Esophagus mucosa (tissue), 1 donor: ENCODE data around the gene PKD1L1. TPM values are rescaled to one million over a fixed set of nuclear protein-coding genes. Genes with fewer than 3 reads are reported as not detected.
A peak's percentile ranks its signal among the peaks of the same experiment; 100 is the strongest.
"Not testable (repeated sequence)": the region's sequence is repeated elsewhere in the genome, so short reads cannot be mapped to it uniquely, and the experiment has no call there.

Source experiments
- ATAC-seq: fragments of 200-7000 bp; cut with Tn5 transposase; one replicate; pipeline ENCODE4 v1.9.1; 2020
- total RNA-seq: library from RNA; stranded (reverse); gene quantifications from one replicate; pipeline ENCODE4 v1.2.4, GENCODE V29; 2023
- donor health status: DM: yes; HTN: yes; CAD: no.

The PKD1L1 gene
- total RNA-seq, 1 donor from 2014 or later = 0.36 TPM

DNA sequence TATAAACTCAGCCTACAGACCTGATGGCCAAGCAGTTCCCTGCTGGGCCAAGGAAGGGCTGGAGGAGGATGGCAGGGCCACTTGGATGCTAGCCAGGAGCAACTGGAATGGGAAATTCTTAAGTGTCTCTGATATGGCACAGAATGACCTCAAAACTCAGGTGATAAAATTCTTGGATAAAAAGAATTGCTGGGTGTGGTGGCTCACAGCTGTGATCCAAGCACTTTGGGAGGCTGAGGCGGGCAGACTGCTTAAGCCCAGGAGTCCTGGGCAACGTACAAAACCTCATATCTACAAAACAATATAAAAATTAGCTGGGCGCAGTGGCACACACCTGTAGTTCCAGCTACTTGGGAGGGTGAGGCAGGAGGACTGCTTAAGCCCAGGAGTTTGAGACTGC is 14.0 kb upstream of the PKD1L1 start:
- no peak for ATAC-seq

DNA sequence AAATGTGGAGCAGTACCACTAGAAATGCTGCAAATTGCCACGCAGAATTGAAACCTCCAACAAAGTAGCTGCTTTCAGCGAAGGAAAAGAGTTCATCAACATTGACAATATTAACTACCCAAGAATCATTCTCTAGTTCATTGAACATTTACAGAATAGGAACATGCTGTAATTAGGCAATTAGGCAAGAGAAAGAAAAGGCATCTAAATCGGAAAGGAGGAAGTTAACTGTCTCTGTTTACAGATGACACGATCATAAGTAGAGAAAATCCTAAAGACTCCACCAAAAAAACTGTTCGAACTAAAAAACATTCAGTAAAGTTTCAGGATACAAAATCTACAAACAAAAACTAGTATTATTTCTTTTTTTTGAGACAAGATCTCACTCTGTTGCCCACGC is 8.9 kb upstream of the PKD1L1 start:
- ATAC-seq = no peak

DNA sequence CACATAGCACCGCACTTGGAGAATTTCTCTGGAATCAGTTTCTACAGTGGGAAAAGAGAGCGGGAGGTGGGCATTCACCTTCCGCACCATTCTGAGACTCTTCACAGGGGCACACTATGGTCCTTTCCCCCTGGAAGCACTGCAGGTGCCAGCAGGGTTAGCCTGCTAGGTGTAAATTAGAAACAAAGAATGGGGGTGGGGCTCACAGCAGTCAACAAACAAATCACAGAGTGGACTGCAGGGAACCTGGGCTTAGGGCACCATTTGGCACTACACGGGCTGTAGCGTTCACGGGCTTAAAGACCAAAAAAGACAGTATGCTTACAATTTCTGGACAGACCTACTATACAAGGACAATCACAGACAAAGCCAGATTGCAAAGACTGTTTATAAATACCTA is 8.0 kb upstream of the PKD1L1 start:
- ATAC-seq = no peak

DNA sequence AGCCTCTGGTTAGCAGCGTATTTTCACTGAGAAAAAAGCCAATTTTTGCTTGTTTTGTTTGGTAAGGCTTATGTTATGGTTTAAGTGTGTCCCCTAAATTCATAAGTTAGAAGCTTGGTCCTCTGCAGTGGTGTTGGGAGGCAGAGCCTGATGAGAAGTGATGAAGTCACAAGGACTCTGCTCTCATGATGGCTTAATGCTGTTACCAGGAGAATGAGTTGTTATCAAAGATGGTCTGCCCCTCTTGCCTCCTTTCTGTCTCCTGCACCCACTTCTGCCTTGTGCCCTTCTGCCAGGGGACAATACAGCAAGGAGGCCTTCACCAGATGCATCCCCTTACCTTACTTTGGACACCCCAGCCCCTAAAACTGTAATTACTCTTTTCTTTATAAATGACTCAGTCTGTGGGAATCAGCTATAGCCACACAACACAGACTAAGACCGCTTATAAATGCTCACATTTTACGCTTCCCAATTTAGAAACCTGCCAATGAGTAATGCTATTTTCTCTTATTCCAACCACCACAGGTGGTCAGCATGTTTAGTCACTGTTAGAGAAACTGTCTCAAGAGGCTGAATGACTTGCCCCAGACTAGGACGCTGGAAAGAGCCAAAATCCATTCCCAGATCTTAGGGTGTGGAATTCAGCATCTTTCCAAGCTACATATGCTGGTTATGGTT is 6.1 kb upstream of the PKD1L1 start:
- ATAC-seq = no peak

DNA sequence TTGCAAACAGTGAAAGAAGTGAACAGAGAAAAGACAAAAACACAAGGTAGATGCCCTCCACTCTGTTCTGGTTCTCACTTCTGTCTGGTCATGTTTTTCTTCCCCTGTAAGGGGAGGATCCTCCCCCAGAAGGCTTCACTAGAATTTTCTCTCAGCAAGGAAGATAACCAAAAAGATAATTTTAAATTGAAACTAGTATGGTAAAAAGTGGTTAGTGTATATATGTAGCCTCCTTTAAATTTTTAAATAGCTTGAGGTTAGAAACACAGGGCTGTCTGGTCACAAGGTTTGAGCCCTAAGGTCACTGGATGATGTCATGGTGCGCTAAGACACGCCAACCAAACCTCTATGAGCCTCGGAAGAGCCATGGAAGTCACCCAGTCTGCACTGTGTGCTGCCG is 5.6 kb upstream of the PKD1L1 start:
- no peak for ATAC-seq

DNA sequence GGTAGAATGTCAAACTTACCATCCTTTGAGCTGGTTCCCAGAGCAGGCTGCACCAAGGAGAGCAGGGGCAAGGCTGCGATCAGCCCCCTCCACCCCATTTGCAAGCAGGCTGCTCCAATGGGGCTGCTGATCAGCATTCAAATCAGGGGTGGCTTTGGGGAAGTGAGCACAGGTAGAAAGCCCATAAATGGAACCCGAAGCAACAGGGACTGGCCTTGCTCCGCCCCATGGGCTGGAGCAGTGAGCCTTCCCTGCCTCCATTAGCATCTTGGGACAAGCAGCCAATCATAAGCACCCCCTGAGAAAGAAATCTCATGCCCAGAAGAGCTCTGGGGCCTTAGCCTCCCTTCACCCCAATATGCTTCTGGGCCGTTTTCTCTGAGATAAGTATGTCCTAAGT is 4.0 kb upstream of the PKD1L1 start:
- no peak for ATAC-seq

DNA sequence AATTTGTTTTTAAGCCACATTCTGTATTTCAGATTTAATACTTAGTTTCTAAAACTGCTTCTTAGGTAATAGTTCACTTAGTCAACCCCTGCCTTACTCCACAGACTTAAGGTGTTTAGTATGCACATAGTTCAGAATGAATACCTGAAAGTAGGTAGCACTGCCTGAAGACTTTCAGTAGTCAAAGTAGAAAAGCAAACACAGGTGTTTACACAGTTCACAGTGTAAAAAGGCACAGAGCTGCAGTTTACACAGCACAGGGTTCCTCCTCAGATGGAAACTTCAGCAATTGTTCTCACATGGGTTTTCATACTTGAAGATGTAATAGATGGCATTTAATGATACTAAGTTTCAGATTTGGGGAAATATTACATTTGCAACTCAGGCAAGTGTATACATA is 3.1 kb upstream of the PKD1L1 start:
- ATAC-seq = peak; percentile 17

DNA sequence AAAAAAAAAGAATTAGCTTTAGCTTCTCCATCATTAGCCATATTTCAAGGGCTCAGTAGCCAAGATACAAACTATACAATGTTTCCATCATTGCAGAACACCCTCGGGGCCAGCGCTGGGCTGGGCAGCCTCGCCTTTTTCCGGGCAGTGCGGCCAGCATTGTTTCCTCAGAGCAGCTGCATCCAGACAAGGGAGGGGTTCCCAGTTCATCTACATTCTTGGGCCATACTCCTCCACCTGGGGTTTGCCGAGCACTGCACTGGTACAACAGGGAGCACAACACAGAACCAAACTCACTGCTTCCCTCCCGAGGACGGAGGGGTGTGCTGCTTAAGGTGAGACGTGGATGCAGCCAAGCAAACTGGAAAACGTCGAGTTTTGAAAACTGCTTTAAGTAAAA is 2.4 kb upstream of the PKD1L1 start:
- peak; percentile 96 for ATAC-seq

DNA sequence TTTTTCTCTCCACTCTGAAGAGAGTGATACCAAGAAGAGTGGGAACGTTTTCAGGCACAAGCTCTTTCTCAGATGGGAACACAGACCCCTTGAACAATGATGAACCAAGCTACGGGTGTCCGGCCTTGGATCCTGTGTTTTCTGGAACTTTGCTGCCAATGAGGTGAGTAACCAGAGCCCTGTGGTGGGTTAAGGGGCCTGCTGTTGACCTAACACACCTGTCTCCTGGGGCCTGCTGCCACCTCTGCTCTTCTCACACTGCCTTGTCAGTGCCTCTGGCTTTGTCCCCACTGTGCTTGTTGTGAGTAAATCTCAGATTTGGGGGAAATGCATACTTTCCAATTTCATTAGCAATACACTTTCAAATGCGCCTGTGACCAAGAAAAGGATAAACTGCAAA is 1.4 kb upstream of the PKD1L1 start:
- ATAC-seq = no peak

DNA sequence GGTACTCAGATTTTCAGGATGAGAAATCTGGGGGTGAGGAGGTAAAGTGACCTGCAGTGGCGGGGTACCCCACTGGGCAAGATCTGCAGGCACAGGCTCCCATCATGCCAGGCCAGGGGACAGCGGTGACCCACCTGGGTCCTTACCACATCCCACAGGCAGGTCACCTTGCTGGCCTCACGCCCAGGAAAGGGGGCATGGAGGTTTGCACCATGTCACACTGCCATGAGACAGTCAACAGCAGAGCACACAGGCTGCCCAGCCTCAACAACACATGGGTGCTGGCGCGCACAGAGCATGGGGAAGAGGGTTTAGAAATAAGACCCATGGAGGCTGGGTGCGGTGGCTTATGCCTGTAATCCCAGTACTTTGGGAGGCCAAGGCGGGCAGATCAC is 914 bp downstream of the PKD1L1 start:
- ATAC-seq = no peak

DNA sequence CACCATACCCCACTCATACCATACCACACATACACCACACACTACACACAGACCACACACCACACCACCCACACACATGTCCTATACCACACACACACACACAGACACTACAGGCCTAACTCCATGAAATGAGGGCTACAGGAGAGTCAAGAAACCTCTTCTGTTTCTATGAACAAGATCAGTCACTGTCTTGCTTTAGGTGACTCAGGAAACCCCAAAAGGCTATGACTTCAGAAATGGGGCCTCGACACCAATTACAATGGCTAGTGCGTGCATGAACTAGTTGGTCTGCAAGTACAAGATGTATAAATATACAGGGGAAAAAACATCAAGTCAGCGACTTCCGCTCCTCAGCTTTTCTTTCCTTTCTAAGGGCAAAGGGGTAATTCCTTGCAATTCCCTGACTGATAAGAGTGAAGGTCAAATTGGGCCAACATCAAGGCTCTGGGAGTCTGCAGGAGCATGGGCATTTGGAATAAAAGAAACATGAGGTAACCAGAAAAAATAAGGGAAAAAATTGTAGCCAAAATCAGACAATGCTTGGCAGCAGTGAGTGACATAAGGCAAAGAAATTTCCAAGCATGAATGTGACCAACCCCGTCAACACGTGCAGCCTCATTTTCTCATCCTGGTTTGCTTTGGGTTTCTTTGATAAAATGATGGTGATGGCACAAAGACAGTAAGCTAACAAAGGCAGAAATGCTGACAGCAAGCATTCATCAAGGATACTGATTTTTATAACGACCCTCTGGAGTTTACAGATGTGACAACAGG is 1.5 kb downstream of the PKD1L1 start:
- ATAC-seq = peak; percentile 20

DNA sequence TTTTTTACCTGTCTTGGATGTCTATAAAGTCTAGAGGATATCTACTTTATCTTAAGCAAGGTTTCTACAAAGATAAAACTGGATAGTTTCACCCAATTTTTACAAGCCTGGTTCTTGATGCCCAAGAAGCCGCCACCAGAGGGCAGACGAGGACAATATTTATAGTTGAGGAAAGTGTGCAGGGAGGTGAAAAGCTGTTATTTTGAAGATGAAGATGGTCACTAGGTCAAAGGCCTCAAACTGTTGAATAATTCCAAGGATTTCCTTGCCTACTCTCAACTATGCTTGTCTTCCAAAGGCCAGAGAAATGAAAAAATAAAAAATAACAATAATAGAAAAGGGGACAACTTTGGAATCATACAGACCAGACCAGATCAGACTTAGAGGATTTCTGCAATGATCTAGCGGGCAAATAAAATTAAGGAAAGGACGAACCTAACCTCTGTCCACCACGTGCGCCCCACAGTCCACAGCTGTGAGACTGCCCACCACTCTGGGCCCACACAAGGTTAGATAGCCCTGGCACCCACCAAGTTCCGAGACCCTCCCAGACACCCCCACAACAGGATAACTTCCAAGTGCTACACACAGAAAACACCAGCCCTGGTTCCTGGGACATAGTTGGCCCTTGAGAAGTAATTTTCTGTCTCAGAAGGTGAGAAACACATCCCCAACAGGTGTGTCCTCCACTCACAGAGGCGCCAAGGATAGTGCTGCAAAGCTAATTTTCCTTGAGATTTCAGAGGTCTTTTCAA is 2.8 kb downstream of the PKD1L1 start:
- ATAC-seq = no peak

DNA sequence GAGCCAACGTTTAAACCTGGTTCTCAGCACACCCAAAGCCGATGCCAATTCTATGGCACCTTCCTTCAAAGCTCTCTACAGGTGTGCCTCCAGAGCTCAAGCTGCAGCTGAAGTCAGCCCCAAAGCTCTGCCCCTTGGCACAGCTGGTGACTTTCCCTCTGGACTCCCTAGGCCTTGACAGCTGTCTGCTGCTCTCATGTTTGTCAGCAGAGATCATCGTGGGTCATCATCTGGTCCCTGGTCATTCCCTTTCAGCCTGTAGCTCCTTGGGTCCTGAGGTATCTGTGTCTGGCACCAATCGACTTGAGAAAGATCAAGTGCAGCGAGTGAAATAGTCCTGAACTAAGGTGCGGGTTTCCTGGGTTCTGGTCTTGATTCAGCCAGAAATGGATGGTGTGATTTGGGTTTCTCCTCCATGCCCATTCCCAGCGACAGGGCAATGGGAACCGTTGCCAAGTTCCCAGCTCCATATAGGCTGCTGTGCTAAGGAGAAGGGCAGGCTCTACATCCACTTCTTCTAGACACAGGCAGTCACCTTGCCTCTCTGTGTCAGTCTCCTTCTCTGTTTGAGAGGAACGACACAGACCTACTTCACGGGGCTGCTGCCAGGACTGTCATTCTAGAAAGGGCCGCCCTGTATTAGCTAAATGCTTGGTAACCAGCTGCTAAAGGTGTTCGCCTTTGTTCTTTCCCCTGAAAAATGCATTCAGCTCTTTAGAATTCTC is 3.6 kb downstream of the PKD1L1 start:
- ATAC-seq = no peak

DNA sequence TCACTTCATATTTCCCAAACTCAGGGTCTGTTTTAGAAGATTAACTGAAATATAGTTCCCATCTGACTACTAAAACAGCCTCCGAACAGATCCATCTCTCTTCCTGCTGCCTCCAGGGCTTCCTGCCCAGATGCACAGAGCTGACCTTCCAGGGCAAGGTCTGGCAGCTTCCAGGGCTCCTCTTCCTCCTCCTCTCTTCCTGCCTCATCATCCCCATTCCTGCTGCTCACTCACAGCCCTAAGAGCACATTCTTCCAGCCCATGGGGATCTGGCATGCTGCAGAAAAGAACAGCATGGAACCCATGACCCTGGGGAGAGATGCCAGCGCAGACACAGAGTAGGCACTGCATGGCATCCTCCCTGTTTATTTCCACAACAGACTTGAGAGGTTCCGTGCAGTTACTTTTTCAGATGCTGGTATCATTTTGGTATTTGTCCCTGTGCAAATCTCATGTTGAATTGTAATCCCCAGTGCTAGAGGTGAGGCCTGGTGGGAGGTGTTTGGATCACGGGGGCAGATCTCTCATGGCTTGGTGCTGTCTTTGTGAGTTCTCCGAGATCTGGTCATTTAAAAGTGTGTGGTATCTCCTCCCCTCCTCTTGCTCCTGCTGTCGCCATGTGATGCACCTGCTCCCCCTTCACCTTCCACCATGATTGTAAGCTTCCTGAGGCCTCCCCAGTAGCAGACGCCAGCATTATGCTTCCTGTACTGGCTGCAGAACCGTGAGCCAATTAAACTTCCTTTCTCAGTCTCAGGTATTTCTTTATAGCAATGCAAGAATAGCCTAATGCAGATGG is 4.4 kb downstream of the PKD1L1 start:
- no peak for ATAC-seq

DNA sequence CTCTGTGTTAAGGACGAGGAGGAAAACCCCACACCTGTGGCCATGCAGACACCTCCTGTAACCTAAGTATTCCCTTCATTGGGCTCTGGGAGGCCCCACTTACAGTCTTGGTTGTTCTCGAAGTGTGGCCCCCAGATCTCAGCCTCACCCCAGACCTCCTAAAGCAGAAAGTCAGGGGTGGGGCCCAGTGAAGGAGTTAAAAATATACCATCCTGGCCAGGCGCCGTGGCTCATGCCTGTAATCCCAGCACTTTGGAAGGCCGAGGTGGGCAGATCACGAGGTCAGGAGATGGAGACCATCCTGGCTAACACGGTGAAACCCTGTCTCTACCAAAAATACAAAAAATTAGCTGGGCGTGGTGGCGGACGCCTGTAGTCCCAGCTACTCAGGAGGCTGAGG is 5.6 kb downstream of the PKD1L1 start:
- ATAC-seq = not testable (repeated sequence)

DNA sequence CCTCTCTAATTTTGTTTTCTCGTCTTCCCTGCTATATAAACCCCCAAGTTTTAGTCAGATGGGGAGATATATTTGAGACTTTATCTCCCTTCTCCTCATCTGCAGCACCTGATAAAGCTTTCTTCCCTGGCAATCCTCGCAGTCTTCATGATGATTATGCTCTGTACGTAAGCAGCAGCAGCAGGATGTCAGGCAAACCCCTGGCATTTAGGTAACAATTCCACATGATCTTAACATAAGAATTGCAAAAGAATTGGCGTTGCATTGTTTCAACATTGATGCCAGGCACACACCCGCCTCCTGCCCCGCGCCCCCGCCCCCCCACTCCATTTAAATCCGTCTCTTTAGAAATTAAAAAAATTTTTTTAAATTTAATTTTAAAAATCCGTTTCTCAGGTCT is 6.1 kb downstream of the PKD1L1 start:
- no peak for ATAC-seq

DNA sequence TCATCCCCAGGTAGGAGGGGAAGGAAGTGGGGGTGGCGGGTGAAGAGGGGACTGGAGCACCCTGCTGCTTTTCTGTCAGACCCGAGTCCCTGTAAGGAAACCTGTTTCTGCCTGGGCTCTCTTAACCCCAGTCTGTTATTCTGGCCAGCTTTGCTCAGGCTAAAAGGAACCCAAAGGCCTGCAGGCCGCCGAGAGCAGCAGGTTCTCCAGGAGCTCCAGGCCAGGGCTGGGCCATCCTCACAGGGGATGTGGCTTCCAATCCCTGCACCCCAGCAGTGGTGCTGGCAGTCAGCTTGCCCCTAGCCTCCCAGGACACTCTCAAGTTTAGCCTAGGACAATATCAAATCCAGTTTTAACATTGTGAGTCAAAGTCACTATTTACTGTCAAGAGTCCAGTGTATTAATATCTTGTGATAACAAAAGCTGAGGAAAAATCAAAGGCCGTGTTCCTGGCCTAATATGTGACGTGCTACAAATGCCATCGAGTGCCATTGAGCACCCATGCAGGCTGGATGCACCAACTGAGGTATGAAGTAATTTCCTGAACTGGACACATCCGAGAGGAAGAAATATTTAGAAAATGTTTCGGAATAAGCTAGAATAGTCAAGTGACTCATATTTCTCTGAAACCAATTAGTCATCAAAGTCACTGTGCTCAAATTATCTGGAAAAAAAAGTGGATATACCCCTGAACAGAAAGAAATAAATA is 7.0 kb downstream of the PKD1L1 start:
- ATAC-seq = peak; percentile 35

DNA sequence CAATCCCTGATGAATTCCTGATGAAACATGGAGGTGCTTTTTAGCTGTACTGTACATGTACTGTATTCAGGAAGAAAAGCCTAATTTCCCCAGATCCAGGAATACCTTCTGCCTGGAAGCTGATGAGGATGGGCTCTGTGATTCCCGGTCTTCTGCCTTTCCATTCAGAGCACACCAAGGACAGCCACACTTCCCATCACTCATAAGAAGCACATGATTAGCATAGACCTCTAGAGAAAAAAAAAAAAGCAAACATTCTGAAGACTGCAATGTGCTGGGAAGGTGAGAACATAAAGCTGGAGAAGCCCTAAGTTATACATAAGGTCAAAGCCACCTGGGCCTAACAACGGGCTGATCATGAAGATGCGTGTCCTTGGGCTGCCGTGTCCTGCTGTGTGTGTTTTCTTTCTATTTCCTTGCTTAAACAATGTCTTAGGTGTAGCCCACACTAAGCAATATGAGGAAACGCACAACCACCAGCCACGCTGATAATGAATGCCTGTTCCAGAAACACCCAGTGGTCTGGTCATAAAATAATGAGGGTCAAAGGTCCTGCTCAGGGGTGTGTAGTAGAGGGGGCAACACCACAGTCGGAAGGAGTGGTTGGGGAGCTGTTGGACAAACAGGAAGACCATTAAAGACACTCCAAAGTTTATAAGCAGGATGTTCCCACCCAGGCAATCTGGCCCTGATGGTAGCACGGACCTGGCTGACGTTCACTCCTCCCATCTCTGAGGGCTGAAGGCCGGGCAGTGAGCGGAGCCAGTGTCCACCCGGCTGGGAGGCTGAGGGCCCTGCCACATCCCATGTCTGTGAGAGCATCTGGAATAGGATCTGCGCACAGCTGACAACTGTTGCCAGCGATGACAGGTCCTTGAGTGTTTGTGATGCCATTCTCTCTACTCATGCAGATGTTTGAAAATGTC is 7.9 kb downstream of the PKD1L1 start:
- ATAC-seq = peak; percentile 35

DNA sequence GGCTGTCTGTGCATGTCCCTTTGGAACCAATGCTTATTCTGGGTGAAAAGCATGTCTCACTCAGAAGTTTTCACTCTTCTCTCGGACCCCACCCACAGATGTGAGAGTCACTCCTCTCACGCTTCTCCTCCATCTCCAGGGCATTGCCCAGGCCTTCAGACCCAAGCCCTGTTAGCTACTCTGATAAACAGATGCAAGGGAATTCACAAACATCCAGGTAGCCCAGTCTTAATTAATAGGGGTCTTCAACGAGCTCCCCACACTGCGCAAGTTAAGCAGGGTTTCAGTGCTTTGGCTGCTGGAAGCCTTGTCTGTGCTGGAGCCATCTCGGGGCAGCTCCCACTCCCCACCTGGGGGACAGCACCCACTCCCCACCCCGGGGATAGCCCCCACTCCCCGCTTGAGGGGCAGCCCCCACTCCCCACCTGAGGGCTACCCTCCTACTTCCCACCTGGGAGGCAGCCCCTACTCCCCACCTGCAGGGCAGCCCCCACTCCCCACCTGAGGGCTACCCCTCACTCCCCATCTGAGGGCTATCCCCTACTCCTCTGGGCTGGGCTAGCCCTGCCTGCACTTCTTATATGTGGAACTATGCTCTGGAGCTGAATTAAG is 8.7 kb downstream of the PKD1L1 start:
- ATAC-seq = no peak
